Measurements from ENCODE around the gene OR6K6. TPM values are rescaled to one million over a fixed set of nuclear protein-coding genes. Genes with fewer than 3 reads are reported as not detected.

Gene OR6K6
- total RNA-seq, 1 experiment from 2014 or later: not detected

DNA sequence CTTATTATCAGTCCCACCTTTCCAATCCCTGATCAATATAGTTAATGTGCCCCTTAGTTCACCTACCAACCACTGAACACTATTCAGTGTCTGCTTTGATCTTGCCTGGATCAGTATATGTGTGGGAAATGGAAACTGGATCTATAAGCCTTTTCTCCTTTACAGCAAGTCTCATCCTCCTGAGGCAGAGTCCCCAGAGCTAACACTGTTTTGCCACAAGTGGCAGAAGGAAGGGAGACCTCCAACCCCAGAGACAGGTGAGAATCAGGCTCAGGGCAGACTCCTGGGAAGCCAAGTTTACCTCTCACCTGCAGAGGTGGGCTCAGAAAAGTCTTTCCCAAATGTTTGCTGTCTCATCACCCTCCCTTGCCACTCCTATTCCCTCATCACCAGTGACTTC is 26.6 kb downstream of the OR6K6 start, which contains the start of gene OR6N2:
Gene OR6N2 (minus strand): TSS at position 101 of the 400 bp plus-strand sequence. CDS start 3,569 bp downstream, outside the sequence.
- no peaks in the 10 kb centered on the region for H3K9me3 ChIP-seq (ENCODE audit: low read depth, low read length, poor library complexity, severe bottlenecking)
- no peaks in the 10 kb centered on the region for H3K36me3 ChIP-seq (ENCODE audit: insufficient read depth, low read length, poor library complexity, severe bottlenecking)
- POLR2A ChIA-PET (ENCODE audit: low non-redundant PET): no interaction called here
- intact Hi-C loops (cut with micrococcal nuclease; ENCODE audit: unreplicated experiment): no loop called here
- TF ChIP-seq, protein P1, sequence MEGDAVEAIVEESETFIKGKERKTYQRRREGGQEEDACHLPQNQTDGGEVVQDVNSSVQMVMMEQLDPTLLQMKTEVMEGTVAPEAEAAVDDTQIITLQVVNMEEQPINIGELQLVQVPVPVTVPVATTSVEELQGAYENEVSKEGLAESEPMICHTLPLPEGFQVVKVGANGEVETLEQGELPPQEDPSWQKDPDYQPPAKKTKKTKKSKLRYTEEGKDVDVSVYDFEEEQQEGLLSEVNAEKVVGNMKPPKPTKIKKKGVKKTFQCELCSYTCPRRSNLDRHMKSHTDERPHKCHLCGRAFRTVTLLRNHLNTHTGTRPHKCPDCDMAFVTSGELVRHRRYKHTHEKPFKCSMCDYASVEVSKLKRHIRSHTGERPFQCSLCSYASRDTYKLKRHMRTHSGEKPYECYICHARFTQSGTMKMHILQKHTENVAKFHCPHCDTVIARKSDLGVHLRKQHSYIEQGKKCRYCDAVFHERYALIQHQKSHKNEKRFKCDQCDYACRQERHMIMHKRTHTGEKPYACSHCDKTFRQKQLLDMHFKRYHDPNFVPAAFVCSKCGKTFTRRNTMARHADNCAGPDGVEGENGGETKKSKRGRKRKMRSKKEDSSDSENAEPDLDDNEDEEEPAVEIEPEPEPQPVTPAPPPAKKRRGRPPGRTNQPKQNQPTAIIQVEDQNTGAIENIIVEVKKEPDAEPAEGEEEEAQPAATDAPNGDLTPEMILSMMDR (conservative IDR thresholded peaks at IDR 0.05; ENCODE audit: low read depth, low read length): no peak
- no peak for TF ChIP-seq EZH2 (IDR thresholded peaks at IDR 0.05; ENCODE audit: borderline replicate concordance, low read depth, low read length, poor library complexity, severe bottlenecking)
- H3K27ac ChIP-seq (ENCODE audit: low read depth, low read length, poor library complexity, severe bottlenecking): no peak within 1 kb of the TSS
- peaks cover 5% of the 10 kb centered on the region for H3K27me3 ChIP-seq (replicated peaks; ENCODE audit: insufficient read depth, low read depth, low read length, poor library complexity)
- BruUV-seq (replicated peaks): no TSS peak
- CTCF ChIA-PET: no interaction called here
- no peak for DNase-seq (ENCODE audit: low spot score)
- no peaks in the 10 kb centered on the region for H3K4me1 ChIP-seq (ENCODE audit: insufficient read depth, low read length, poor library complexity, severe bottlenecking)
- H3K4me3 ChIP-seq (ENCODE audit: low read depth, low read length, poor library complexity, severe bottlenecking): no peak within 1 kb of the TSS

DNA sequence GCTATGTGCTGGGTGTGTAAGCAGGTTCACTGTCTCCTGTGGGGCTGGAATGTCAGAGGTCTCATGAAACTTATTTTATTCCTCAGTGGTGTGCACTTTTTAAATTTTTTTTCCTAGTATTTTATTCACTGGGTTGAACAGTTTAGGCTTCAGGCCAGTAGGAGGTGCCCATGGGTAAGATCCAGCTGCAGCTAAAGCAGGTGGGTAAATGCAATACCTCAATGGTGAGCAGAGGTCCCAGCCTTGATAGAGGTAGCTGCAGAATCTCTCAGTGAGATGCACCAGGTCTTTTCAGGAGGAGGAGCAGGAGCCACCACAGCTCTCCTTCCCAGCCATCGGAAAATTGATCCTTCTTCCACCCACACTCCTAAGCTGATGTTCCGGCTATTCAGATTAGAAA is 39.1 kb downstream of the OR6K6 start:
- TF ChIP-seq, protein P1 (conservative IDR thresholded peaks at IDR 0.05; ENCODE audit: low read depth, low read length): peak; percentile 45
- no peak for TF ChIP-seq EZH2 (IDR thresholded peaks at IDR 0.05; ENCODE audit: borderline replicate concordance, low read depth, low read length, poor library complexity, severe bottlenecking)
- intact Hi-C loops (cut with micrococcal nuclease; ENCODE audit: unreplicated experiment): no loop called here
- no peak for DNase-seq (ENCODE audit: low spot score)
- Histone ChIP-seq H3K27ac (ENCODE audit: low read depth, low read length, poor library complexity, severe bottlenecking) (no peak overlapping the region), H3K36me3 (ENCODE audit: insufficient read depth, low read length, poor library complexity, severe bottlenecking) (no peaks in the 10 kb centered on the region), H3K27me3 (replicated peaks; ENCODE audit: insufficient read depth, low read depth, low read length, poor library complexity) (peaks cover 5% of the 10 kb centered on the region), H3K9me3 (ENCODE audit: low read depth, low read length, poor library complexity, severe bottlenecking) (no peaks in the 10 kb centered on the region), H3K4me1 (ENCODE audit: insufficient read depth, low read length, poor library complexity, severe bottlenecking) (no peaks in the 10 kb centered on the region), H3K4me3 (ENCODE audit: low read depth, low read length, poor library complexity, severe bottlenecking) (no peak overlapping the region)
- ChIA-PET CTCF (no interaction called here), POLR2A (ENCODE audit: low non-redundant PET) (no interaction called here)
- no TSS peak for BruUV-seq (replicated peaks)

DNA sequence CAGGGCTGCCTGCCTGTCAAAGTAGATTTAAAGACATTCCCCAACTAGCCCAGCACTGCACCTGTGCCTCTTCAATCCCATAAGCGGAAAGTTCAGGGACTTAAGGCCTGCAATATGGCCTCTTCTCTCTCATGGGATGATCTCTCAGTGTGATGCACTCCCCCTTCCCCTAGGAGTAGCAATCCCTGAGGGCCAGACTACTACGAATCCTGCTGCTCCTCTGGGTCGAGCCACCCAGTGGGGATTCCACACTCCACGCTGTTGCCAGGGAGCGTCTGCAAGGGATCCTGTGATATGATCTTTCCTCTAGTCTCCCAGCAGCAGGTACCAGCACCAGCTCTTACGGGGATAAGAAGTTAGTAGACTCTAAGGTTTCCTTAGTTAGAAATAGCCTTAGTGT is 39.7 kb downstream of the OR6K6 start:
- no peak overlapping the region for H3K27ac ChIP-seq (ENCODE audit: low read depth, low read length, poor library complexity, severe bottlenecking)
- no peaks in the 10 kb centered on the region for H3K36me3 ChIP-seq (ENCODE audit: insufficient read depth, low read length, poor library complexity, severe bottlenecking)
- CTCF ChIA-PET: no interaction called here
- no peak for TF ChIP-seq EZH2 (IDR thresholded peaks at IDR 0.05; ENCODE audit: borderline replicate concordance, low read depth, low read length, poor library complexity, severe bottlenecking)
- TF ChIP-seq, protein P1 (conservative IDR thresholded peaks at IDR 0.05; ENCODE audit: low read depth, low read length): no peak
- POLR2A ChIA-PET (ENCODE audit: low non-redundant PET): no interaction called here
- H3K4me1 ChIP-seq (ENCODE audit: insufficient read depth, low read length, poor library complexity, severe bottlenecking): no peaks in the 10 kb centered on the region
- intact Hi-C loops (cut with micrococcal nuclease; ENCODE audit: unreplicated experiment): no loop called here
- peaks cover 11% of the 10 kb centered on the region for H3K27me3 ChIP-seq (replicated peaks; ENCODE audit: insufficient read depth, low read depth, low read length, poor library complexity)
- BruUV-seq (replicated peaks): no TSS peak
- no peak overlapping the region for H3K4me3 ChIP-seq (ENCODE audit: low read depth, low read length, poor library complexity, severe bottlenecking)
- H3K9me3 ChIP-seq (ENCODE audit: low read depth, low read length, poor library complexity, severe bottlenecking): no peaks in the 10 kb centered on the region
- no peak for DNase-seq (ENCODE audit: low spot score)
